ENCODE data around the gene CLTC.

CLTC gene

GRCh38 chr17:59632398-59632797 lies 12.7 kb downstream of the CLTC start:
- no peak for DNase-seq (ENCODE audit: low read depth in 2 of 2)
- H3K4me3 ChIP-seq (replicated peaks in 1 of 2; ENCODE audit: low read depth in 2 of 2, low read length in 2 of 2) = no peak overlapping the region
- no peak for TF ChIP-seq CTCF (IDR thresholded peaks at IDR 0.05; ENCODE audit: low read depth, low read length)

GRCh38 chr17:59633658-59634359 lies 14.1 kb downstream of the CLTC start:
- DNase-seq (ENCODE audit: low read depth in 2 of 2) = no peak
- H3K4me3 ChIP-seq (replicated peaks in 1 of 2; ENCODE audit: low read depth in 2 of 2, low read length in 2 of 2) = no peak overlapping the region
- no peak for TF ChIP-seq CTCF (IDR thresholded peaks at IDR 0.05; ENCODE audit: low read depth, low read length)

- no peak for TF ChIP-seq CTCF (IDR thresholded peaks at IDR 0.05; ENCODE audit: low read depth, low read length)
- no peak overlapping the region for H3K4me3 ChIP-seq (replicated peaks in 1 of 2; ENCODE audit: low read depth in 2 of 2, low read length in 2 of 2)
- DNase-seq (ENCODE audit: low read depth in 2 of 2) = peak; percentile 39 to 42
Measured at GRCh38 chr17:59634632-59635541, 15.2 kb downstream of the CLTC start.

- H3K4me3 ChIP-seq (replicated peaks in 1 of 2; ENCODE audit: low read depth in 2 of 2, low read length in 2 of 2) = no peak overlapping the region
- DNase-seq (ENCODE audit: low read depth in 2 of 2) = no peak
- no peak for TF ChIP-seq CTCF (IDR thresholded peaks at IDR 0.05; ENCODE audit: low read depth, low read length)
Measured at GRCh38 chr17:59637611-59638310, 18.1 kb downstream of the CLTC start.

GRCh38 chr17:59638553-59638952 lies 18.9 kb downstream of the CLTC start:
- H3K4me3 ChIP-seq (replicated peaks in 1 of 2; ENCODE audit: low read depth in 2 of 2, low read length in 2 of 2) = no peak overlapping the region
- DNase-seq (ENCODE audit: low read depth in 2 of 2) = no peak
- no peak for TF ChIP-seq CTCF (IDR thresholded peaks at IDR 0.05; ENCODE audit: low read depth, low read length)

- DNase-seq (ENCODE audit: low read depth in 2 of 2) = no peak
- TF ChIP-seq CTCF (IDR thresholded peaks at IDR 0.05; ENCODE audit: low read depth, low read length) = no peak
- no peak overlapping the region for H3K4me3 ChIP-seq (replicated peaks in 1 of 2; ENCODE audit: low read depth in 2 of 2, low read length in 2 of 2)
Measured at GRCh38 chr17:59641799-59642484, 22.2 kb downstream of the CLTC start.
